HG03558 (cell line): ENCODE results near the gene AP1M1.
"Not testable (repeated sequence)": the region's sequence is repeated elsewhere in the genome, so short reads cannot be mapped to it uniquely, and the experiment has no call there.

ENCODE experiments used
- ATAC-seq: cut with Tn5 transposase; IDR thresholded peaks from one replicate; pipeline ENCODE4 v1.9.1; 2021; ENCODE audit warnings: moderate number of reproducible peaks; ENCODE audit not compliant: unreplicated experiment; ENCODE audit errors: extremely low read depth

Gene AP1M1

GRCh38 chr19:16197622-16198369 is at the start of gene AP1M1:
TSS of gene AP1M1 (plus strand) at chr19:16197911. CDS start at chr19:16198027, 116 bp downstream.
- peak; percentile 71 for ATAC-seq

DNA sequence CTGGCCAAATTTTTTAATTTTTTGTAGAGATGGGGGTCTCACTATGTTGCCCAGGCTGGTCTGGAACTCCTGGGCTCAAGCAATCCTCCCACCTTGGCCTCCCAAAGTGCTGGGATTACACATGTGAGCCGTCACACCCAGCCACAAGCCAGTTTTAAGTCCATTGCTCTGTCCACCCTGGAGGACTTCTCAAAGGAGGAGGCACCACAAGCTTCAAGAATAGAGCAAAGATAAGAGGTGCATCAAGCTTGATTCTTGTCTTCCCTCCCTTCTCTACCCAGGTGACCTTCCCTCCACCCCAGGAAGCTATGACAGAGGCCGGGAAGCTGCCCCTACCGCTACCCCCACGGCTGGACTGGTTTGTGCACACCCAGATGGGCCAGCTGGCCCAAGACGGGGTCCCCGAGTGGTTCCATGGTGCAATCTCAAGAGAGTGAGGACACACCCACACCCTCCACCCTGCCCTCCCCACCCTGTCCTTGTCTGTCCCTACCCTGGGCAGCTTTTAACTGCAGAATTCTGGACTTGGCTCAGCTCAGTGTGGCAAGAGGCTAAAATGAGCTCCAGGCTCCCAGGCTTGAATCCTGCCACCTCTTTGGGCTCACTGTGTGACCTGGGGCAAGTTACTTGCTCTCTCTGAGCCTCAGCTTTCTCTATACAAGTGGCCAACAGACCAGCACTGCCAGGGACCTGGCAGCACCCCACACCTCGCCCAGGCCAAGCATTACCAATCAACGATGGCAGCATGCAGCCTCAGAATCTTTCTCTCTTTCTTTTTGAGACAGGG is 49.1 kb upstream of the AP1M1 start:
- ATAC-seq, result no peak

DNA sequence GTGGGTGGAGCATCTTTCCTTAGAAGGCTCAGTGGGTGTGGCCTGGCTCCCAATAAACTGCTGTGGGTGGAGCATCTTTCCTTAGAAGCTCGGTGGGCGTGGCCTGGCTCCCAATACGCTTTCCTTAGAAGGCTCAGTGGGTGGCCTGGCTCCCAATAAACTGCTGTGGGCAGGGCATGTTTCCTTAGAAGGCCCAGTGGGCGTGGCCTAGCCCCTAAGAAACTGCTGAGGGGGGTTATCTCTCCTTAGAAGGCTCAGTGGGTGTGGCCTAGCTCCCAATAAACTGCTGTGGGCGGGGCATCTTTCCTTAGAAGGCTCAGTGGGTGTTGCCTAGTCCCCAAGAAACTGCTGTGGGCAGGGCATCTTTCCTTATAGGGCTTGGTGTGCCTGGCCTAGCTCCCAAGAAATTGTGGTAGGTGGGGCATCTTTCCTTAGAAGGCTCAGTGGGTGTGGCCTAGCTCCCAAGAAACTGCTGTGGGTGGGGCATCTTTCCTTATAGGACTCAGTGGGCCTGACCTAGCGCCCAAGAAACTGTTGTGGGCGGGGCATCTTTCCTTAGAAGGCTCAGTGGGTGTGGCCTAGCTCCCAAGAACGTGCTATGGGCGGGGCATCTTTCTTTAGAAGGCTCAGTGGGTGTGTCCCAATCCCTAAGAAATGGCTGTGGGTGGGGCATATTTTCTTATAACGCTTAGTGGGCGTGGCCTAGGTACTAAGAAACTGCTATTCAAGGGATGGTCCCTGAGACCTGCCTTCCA is 44.0 kb upstream of the AP1M1 start:
- ATAC-seq, result no peak

DNA sequence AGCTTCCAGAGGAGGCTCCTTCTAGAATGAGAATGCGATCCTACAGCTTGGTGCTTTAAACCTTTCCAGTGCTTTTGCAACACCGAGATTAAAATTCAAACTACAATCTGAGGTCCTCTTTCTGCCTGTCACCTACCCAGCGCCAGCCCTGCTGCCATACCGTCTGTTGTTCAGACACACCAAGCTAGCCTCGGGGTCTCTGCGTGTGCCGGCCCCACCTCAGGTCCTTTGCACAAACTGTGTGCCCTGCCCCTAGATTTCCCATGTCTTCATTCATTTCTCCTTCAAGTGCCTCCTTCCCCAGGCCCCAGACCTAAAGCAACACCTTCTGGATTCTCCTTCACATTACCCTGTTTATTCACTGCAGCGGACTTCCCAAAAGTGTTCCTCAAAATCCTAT is 43.2 kb upstream of the AP1M1 start:
- no peak for ATAC-seq

DNA sequence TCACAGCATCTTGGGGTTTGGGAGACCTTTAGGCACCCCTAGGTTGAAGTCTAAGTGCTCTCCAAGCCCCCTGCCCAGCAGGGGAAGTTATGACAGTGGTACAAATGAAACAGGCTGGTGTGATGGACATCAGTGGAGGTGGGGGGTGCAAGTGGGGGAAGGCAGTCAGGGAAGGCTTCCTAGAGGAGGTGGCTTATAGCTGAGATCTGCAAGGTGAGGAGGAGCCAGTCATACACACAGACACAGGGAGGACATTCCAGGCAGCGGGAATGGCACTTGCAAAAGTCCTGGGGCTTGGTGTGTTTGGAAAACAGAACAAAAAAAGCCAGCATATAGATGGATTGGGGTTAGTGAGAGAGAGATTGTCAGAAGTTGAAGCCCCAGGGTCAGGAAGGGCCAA is 42.6 kb upstream of the AP1M1 start:
- ATAC-seq, result no peak

DNA sequence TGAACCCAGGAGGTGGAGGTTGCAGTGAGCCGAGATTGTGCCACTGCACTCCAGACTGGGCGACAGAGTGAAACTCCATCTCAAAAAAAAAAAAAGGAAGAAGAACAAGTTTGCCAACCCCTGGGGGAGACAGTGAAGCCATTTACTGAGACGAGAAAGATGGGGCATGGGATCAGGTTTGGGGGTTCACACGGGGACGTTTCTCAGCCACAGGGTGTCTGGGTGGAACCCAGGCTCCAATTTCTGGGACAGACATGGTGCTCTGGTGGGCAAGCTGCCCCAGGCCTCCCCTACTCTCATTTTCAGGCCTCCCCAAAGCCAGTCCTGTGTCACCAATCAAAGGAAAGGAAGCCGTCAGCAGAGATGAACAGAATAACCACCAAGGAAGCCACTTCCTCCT is 40.8 kb upstream of the AP1M1 start:
- no peak for ATAC-seq

GRCh38 chr19:16157601-16158000 is 40.1 kb upstream of the AP1M1 start:
- no peak for ATAC-seq

DNA sequence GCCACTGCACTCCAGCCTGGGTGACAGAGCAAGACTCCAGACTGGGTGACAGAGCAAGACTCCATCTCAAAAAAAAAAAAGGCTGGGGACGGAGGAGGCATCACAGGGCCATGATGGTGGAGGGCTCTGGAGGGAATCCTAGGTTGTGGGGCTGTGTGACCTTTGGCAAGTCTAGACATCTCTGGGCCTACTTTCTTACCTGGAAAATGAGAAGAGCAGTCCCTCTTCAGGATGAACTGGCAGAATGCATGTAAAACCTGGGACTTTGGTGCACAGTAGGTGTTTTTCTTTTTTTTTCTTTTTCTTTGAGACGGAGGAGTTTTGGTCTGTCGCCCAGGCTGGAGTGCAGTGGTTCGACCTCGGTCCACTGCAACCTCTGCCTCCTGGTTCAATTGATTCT is 38.1 kb upstream of the AP1M1 start:
- ATAC-seq, result no peak

- no peak for ATAC-seq
Observed at GRCh38 chr19:16160445-16160942, 37.2 kb upstream of the AP1M1 start.

- ATAC-seq, result no peak
Observed at GRCh38 chr19:16160943-16161560, 36.7 kb upstream of the AP1M1 start.

GRCh38 chr19:16161840-16162239 is 35.9 kb upstream of the AP1M1 start:
- ATAC-seq, result no peak

GRCh38 chr19:16164222-16164890 is 33.4 kb upstream of the AP1M1 start:
- ATAC-seq, result no peak

GRCh38 chr19:16166417-16166816 is 31.3 kb upstream of the AP1M1 start:
- ATAC-seq, result no peak

DNA sequence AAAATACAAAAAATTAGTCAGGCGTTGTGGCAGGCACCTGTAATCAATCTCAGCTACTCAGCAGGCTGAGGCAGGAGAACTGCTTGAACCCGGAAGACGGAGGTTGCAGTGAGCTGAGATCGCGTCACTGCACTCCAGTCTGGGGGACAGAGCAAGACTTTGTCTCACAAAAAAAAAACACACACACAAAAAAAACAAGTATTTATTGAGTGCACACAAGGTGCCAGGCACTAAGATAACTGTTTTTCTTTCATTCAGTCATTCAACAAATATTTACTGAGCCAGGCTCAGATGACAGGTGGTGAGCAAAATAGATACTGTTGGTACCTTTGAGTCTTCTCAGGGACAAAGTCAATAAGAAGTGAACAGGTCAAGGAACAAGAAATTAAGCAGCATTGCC is 30.7 kb upstream of the AP1M1 start:
- no peak for ATAC-seq

GRCh38 chr19:16168465-16169081 is 29.1 kb upstream of the AP1M1 start:
- no peak for ATAC-seq

DNA sequence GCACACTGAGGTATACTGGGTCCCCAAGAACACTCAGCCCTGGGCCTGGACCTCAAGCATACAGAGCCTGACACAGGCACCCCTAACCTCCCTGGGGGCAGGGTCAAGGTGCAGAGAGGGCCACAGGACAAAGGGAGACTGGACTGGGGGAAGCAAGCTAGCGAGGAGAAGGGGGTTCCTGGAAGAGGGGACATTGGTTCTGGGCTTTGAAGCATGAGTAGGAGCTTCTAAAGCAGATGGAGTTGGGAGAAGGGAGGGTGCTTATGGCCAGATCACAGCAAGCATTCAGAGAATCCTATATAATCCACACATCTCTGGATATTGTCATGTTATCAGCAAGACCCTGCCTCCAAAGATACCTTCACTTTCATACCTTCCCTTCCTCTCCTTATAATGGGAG is 27.6 kb upstream of the AP1M1 start:
- no peak for ATAC-seq

DNA sequence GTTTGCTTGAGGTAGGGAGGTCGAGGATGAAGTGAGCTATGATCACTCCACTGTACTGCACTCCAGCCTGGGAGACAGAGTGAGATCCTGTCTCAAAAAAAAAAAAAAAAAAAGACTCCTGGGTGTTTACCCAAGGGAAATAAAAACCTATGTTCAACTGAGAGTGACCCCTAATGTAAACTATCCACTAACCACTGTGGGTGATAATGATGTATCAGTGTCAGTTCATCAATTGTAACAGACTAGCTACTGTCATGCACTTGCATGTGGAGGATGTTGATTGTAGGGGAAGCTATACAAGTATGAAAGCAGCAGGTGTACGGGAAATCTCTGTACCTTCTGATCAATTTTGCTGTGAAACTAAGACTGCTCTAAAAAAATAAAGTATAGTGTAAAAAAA is 21.8 kb upstream of the AP1M1 start:
- ATAC-seq, result no peak

DNA sequence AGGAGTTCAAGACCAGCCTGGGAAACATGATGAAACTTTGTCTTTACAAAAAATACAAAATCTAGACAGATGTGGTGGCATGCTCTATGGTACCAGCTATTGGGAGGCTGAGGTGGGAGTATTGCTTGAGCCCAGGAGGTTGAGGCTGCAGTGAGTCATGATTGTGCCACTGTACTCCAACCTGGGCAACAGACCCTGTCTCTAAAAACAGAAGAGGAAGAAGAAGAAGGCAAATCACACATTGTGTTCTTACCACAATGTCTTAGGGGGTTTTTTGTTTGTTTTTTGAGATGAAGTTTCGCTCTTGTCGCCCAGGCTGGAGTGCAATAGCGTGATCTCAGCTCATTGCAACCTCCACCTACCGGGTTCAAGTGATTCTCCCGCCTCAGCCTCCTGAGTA is 18.8 kb upstream of the AP1M1 start:
- ATAC-seq, result not testable (repeated sequence)

DNA sequence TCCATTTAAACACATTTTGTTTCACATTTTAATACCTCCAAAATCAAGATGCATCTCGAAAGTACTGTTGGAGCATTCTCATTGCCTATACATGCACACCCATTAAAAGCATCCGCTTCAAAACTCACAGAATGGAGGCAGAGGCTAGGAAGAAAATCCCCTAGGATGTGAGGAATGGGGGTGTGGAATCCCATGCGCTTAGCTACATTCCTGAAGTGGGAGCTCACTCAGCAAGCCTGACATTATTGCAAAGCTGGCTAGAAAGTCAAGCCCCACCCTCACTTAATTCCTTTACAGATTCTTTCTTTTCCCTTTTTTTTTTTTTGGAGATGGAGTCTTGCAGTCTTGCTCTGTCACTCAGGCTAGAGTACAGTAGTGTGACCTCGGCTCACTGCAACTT is 17.1 kb upstream of the AP1M1 start:
- no peak for ATAC-seq
